Glutamatergic neuron (in vitro differentiated cells): ENCODE data around the gene NEK7. TPM values are rescaled to one million over a fixed set of nuclear protein-coding genes. Genes with fewer than 3 reads are reported as not detected.

Source experiments
- DNase-seq: peaks from one replicate; pipeline ENCODE4 v3.0.0; 2022
- H3K27ac Mint-ChIP-seq: one replicate; pipeline ENCODE4 v1.8.0; 2020; ENCODE audit warnings: mild to moderate bottlenecking, mixed read lengths, inconsistent platforms; ENCODE audit not compliant: unreplicated experiment
- H3K27me3 Mint-ChIP-seq: one replicate; pipeline ENCODE4 v1.8.0; 2020; ENCODE audit warnings: mild to moderate bottlenecking, moderate library complexity, mixed read lengths, inconsistent platforms; ENCODE audit not compliant: unreplicated experiment
- H3K36me3 Mint-ChIP-seq: one replicate; pipeline ENCODE4 v1.8.0; 2020; ENCODE audit warnings: mild to moderate bottlenecking, mixed read lengths, inconsistent platforms; ENCODE audit not compliant: unreplicated experiment
- H3K4me1 Mint-ChIP-seq: one replicate; pipeline ENCODE4 v1.8.0; 2020; ENCODE audit warnings: mild to moderate bottlenecking, low read depth, mixed read lengths, inconsistent platforms; ENCODE audit not compliant: unreplicated experiment
- H3K4me3 Mint-ChIP-seq: one replicate; pipeline ENCODE4 v1.8.0; 2020; ENCODE audit warnings: mild to moderate bottlenecking, mixed read lengths, inconsistent platforms; ENCODE audit not compliant: unreplicated experiment
- H3K9me3 Mint-ChIP-seq: one replicate; pipeline ENCODE4 v1.8.0; 2020; ENCODE audit warnings: mild to moderate bottlenecking, moderate library complexity, mixed read lengths, inconsistent platforms; ENCODE audit not compliant: unreplicated experiment
- CTCF ChIP-seq: fragments of 200-600 bp; sonication (generic); IDR thresholded peaks from one replicate; pipeline ENCODE4 v1.5.0; 2021; ENCODE audit not compliant: partially characterized antibody, unreplicated experiment
- total RNA-seq: library from RNA; stranded (reverse); fragmentation: NEBNext Ultra II Directional; extraction: Animal tissue kit (Norgen Biotek cat#: 25700); gene quantifications from one replicate; pipeline ENCODE4 v1.2.1, GENCODE V29; 2021; ENCODE audit not compliant: unreplicated experiment

NEK7 gene
- total RNA-seq, 1 donor from 2014 or later, result 11.5 TPM

DNA sequence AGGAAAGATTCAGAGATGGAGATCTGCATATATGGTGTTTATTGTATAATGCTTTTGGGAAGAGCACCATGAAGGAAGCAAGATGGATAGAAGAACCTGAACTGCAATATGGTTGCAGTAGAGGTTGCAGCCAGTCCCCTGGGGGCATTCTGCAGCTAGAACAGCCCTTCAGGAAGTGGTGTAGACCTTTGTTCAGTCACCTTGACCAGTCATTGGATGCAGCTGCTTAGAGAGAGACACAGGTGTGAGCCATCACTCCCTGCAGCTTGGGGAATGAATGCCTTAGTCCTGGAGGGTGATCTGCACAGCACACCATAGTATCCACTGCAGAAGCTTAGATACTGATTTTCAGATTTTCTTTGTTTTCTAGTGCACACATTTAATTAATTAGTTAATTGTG, 42.3 kb downstream of the NEK7 start:
- DNase-seq, result no peak
- H3K4me1 Mint-ChIP-seq, result no peaks in the 10 kb centered on the region
- no peak overlapping the region for H3K27ac Mint-ChIP-seq
- no peak overlapping the region for H3K4me3 Mint-ChIP-seq
- H3K9me3 Mint-ChIP-seq, result peaks cover 3% of the 10 kb centered on the region
- peaks cover 2% of the 10 kb centered on the region for H3K27me3 Mint-ChIP-seq
- no peak for TF ChIP-seq CTCF
- H3K36me3 Mint-ChIP-seq, result no peaks in the 10 kb centered on the region

GRCh38 chr1:198201956-198202784, 45.4 kb downstream of the NEK7 start:
- Mint-ChIP-seq H3K36me3 (no peaks in the 10 kb centered on the region), H3K9me3 (peaks cover 1% of the 10 kb centered on the region), H3K27ac (no peak overlapping the region), H3K4me1 (no peaks in the 10 kb centered on the region), H3K27me3 (peaks cover 2% of the 10 kb centered on the region), H3K4me3 (no peak overlapping the region)
- TF ChIP-seq CTCF, result no peak
- no peak for DNase-seq

DNA sequence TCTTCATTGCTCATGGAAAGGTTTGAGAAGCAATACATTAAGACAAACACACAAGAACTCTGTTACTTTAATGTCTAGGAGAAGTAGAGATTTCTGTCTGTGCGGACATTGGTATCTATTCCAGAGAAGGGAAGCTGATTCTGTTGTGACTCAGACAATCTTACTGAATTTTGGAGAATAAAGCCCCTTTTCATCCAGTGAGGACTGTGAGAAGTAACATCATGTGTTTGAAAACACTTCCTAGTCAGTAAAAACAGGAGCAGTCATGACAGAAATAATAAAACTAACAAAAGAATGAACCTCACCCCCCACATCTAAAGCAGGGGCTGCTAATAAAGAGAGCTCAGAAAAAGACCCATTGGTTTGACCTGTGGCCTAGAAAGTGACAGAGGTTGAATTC, 46.6 kb downstream of the NEK7 start:
- Mint-ChIP-seq H3K36me3 (no peaks in the 10 kb centered on the region), H3K4me1 (no peaks in the 10 kb centered on the region), H3K27ac (no peak overlapping the region), H3K4me3 (no peak overlapping the region), H3K9me3 (peaks cover 1% of the 10 kb centered on the region), H3K27me3 (peaks cover 2% of the 10 kb centered on the region)
- TF ChIP-seq CTCF, result no peak
- DNase-seq, result no peak

DNA sequence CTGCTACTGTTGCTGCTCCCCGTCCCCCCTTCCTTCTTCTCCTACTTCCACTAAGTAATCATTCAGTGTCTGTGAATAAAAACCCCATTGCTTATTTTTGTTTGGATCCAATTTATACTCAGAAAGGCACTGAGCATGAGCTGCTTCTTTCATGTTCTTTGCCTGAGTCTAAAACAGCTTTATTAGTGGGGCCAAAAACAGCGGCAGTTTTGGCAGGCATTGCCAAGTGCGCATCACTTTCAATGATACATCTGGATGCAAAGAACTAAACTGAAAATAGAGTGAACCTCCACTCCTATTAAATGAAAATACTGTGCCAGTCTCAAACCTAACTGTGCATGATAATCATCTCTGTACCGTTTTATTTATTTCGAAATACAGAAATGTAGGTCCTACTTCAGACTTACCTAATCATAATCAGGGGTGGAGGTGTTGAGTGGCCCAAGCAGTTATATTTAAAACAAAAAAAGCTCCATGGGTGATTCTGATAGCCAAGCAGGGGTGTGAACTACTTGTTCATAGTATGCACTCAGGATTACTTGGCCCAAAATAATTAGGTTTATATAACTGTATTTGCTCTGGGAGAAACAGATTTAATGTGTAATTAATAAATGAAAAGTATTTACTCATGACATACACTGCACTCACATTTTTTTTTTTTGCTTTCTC, 48.4 kb downstream of the NEK7 start:
- Mint-ChIP-seq H3K9me3 (no peaks in the 10 kb centered on the region), H3K36me3 (no peaks in the 10 kb centered on the region), H3K27ac (no peak overlapping the region), H3K4me3 (no peak overlapping the region), H3K27me3 (peaks cover 2% of the 10 kb centered on the region), H3K4me1 (no peaks in the 10 kb centered on the region)
- TF ChIP-seq CTCF, result no peak
- DNase-seq, result no peak

GRCh38 chr1:198206292-198206691, 49.5 kb downstream of the NEK7 start:
- H3K4me3 Mint-ChIP-seq, result no peak overlapping the region
- H3K27me3 Mint-ChIP-seq, result no peaks in the 10 kb centered on the region
- no peaks in the 10 kb centered on the region for H3K9me3 Mint-ChIP-seq
- H3K4me1 Mint-ChIP-seq, result no peaks in the 10 kb centered on the region
- no peak overlapping the region for H3K27ac Mint-ChIP-seq
- no peaks in the 10 kb centered on the region for H3K36me3 Mint-ChIP-seq
- TF ChIP-seq CTCF, result no peak
- DNase-seq, result no peak
